HFFc6 (cell line): ENCODE data around the gene CXCL6. TPM values are rescaled to one million over a fixed set of nuclear protein-coding genes. Genes with fewer than 3 reads are reported as not detected.

Experiments
- DNase-seq: peaks from one replicate; pipeline ENCODE4 v3.0.0-alpha.2; 2018
- H3K27ac Mint-ChIP-seq: 2 replicates; pipeline ENCODE4 v1.8.0; 2020; ENCODE audit warnings: mild to moderate bottlenecking, mixed read lengths
- H3K27me3 Mint-ChIP-seq: 2 replicates; pipeline ENCODE4 v1.8.0; 2021; ENCODE audit warnings: mild to moderate bottlenecking, moderate library complexity, mixed read lengths; ENCODE audit not compliant: insufficient read depth
- H3K36me3 Mint-ChIP-seq: 2 replicates; pipeline ENCODE4 v1.8.0; 2021; ENCODE audit warnings: low read depth, mixed read lengths
- H3K4me1 Mint-ChIP-seq: 2 replicates; pipeline ENCODE4 v1.8.0; 2020; ENCODE audit warnings: low read depth, mixed read lengths
- H3K4me3 Mint-ChIP-seq: 2 replicates; pipeline ENCODE4 v1.8.0; 2020; ENCODE audit warnings: mild to moderate bottlenecking, moderate library complexity, mixed read lengths
- H3K9me3 Mint-ChIP-seq: 2 replicates; pipeline ENCODE4 v1.8.0; 2020; ENCODE audit warnings: mild to moderate bottlenecking, mixed read lengths
- long read RNA-seq: library from polyadenylated mRNA; unstranded; transcript quantifications from one replicate; pipeline ENCODE4 v2.0.0, GENCODE V29; 2019
- total RNA-seq, 6 experiments: library from RNA; stranded (reverse); fragmentation: NEBNext Ultra II Directional; extraction: Animal tissue kit (Norgen Biotek cat#: 25700); gene quantifications; 2 replicates in 1 of 6; 3 replicates in 5 of 6; pipeline ENCODE4 v1.2.3, GENCODE V29; 2021
- TF ChIP-seq, protein P1 (sequence below): fragments of 200-600 bp; sonication (generic); IDR thresholded peaks from 2 replicates; pipeline ENCODE4 v1.5.0; 2021; ENCODE audit warnings: antibody characterized with exemption, mild to moderate bottlenecking

CXCL6 gene
- under 1 TPM in 2 of 6 experiments, not detected in 4; 0.12 to 0.24 TPM for total RNA-seq
- long read RNA-seq = 0 reads

DNA sequence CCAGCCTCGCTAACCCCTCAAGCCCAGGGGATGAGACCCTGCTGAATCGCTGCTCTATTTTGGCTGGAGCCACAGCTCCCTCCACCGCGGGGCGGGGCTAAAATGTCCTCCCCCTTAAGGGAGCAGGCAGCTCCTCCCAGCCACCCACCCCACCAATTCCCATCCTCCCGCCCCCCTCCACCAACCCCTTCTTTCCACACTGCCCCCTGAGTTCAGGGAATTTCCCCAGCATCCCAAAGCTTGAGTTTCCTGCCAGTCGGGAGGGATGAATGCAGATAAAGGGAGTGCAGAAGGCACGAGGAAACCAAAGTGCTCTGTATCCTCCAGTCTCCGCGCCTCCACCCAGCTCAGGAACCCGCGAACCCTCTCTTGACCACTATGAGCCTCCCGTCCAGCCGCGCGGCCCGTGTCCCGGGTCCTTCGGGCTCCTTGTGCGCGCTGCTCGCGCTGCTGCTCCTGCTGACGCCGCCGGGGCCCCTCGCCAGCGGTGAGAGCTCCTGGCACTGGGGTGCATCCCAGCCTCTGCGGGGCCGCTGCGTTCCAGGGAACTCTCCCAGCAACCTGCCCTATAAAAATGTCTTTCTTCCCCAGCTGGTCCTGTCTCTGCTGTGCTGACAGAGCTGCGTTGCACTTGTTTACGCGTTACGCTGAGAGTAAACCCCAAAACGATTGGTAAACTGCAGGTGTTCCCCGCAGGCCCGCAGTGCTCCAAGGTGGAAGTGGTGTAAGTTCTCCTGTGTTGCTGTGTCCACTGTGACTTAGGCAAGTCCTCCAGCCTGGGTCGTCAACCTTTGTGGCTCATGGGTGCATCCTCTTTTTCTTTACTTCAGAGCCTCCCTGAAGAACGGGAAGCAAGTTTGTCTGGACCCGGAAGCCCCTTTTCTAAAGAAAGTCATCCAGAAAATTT, at the start of gene CXCL6:
TSS of gene CXCL6 (plus strand) at position 306 of the 907 bp plus-strand sequence. CDS start at position 379, 73 bp downstream.
- H3K9me3 Mint-ChIP-seq = no peaks in the 10 kb centered on the region
- peak within 1 kb of the TSS; percentile 77 for H3K4me3 Mint-ChIP-seq
- no peaks in the 10 kb centered on the region for H3K36me3 Mint-ChIP-seq
- DNase-seq = no peak
- H3K27ac Mint-ChIP-seq = no peak within 1 kb of the TSS
- H3K27me3 Mint-ChIP-seq = no peaks in the 10 kb centered on the region
- TF ChIP-seq, protein P1, sequence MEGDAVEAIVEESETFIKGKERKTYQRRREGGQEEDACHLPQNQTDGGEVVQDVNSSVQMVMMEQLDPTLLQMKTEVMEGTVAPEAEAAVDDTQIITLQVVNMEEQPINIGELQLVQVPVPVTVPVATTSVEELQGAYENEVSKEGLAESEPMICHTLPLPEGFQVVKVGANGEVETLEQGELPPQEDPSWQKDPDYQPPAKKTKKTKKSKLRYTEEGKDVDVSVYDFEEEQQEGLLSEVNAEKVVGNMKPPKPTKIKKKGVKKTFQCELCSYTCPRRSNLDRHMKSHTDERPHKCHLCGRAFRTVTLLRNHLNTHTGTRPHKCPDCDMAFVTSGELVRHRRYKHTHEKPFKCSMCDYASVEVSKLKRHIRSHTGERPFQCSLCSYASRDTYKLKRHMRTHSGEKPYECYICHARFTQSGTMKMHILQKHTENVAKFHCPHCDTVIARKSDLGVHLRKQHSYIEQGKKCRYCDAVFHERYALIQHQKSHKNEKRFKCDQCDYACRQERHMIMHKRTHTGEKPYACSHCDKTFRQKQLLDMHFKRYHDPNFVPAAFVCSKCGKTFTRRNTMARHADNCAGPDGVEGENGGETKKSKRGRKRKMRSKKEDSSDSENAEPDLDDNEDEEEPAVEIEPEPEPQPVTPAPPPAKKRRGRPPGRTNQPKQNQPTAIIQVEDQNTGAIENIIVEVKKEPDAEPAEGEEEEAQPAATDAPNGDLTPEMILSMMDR = no peak
- H3K4me1 Mint-ChIP-seq = peaks cover 35% of the 10 kb centered on the region

DNA sequence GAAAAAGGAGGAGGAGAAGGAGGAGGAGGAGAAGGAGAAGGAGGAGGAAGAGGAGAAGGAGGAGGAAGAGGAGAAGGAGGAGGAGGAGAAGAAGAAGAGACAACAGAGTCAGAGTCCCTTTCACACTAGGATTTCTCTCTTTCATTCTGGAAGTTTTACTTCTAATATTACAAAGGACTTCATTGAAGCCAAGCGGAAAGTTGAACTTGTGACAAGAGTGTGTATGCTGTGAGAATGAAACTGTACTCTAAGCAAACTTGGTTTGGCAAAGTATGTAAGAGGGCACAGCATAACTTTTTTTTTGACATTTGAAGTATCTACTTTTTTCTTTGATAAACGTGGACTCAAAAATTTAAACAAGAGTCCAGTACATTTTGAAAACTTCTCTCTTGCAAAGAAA, 48.1 kb upstream of the CXCL6 start:
- Mint-ChIP-seq H3K36me3 (no peaks in the 10 kb centered on the region), H3K9me3 (no peaks in the 10 kb centered on the region), H3K27me3 (peaks cover 9% of the 10 kb centered on the region; the same call in 1 of the 2 replicates), H3K27ac (no peak overlapping the region), H3K4me3 (no peak overlapping the region), H3K4me1 (no peaks in the 10 kb centered on the region)
- no peak for DNase-seq
- TF ChIP-seq, protein P1 = no peak

DNA sequence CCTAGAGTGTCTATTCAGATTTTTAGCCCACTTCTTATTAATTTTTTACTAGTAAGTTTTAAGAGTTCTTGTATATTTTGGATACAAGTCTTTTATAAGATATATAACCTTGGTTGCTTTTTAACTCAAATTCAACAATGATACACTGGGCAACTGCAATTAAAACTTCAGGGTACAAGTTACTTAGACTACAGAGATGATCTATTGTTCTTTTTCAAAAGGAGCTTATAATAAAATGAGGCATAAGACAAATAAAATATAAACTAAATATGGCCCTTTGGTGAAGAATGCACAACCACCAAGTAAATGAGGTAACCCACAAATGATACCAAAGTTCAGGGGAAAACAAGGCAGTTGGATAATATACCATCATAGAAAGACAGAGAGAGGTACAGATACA, 37.6 kb upstream of the CXCL6 start:
- Mint-ChIP-seq H3K4me3 (no peak overlapping the region), H3K9me3 (peaks cover 10% of the 10 kb centered on the region), H3K27ac (no peak overlapping the region), H3K27me3 (peaks cover 2% of the 10 kb centered on the region; the same call in 1 of the 2 replicates), H3K36me3 (0 out of 2 replicates have a peak, but pooled peaks cover under 1% of the 10 kb centered on the region), H3K4me1 (no peaks in the 10 kb centered on the region)
- no peak for DNase-seq
- TF ChIP-seq, protein P1 = no peak

DNA sequence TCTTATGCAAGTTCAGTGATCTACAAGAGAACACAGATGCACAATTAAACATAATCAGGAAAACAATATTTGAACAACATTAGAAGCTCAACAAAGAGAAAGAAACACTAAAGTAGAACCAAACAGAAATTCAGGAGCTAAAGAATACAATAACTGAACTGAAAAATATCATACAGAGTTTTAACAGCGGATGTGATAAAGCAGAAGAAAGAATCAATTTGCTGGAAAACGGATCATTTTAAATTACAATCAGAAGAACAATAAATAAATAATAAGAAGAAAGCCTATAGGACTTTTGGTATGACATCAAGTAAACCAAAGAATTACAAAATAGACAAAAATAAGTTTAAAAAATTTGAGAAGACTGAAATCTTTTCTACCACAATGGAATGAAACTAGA, 36.3 kb upstream of the CXCL6 start:
- TF ChIP-seq, protein P1 = no peak
- Mint-ChIP-seq H3K4me3 (no peak overlapping the region), H3K27me3 (no peaks in the 10 kb centered on the region; the same call in 1 of the 2 replicates), H3K4me1 (no peaks in the 10 kb centered on the region), H3K9me3 (peaks cover 2% of the 10 kb centered on the region; the same call in 1 of the 2 replicates), H3K36me3 (0 out of 2 replicates have a peak, but pooled peaks cover 4% of the 10 kb centered on the region), H3K27ac (no peak overlapping the region)
- no peak for DNase-seq

DNA sequence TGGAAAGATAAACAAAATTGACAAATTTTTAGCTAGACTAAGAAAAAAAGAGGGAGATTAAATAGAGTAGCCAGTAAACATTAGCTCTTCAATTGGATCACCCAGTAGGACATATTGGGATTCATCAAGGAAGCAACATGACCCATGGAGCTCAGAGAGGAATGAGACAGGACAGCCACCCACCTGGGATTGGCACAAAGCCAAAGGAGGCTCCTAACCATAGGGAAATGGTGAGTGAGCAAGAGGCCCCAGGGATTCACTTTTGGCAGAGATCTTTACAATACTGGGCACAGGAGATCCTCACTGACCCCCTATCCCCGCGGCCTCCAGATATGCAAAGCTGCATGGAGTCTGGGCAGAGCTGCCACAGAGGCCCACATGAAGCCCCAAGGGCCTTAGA, 34.8 kb upstream of the CXCL6 start:
- H3K36me3 Mint-ChIP-seq = 0 out of 2 replicates have a peak, but pooled peaks cover 4% of the 10 kb centered on the region
- no peak for DNase-seq
- TF ChIP-seq, protein P1 = no peak
- no peak overlapping the region for H3K27ac Mint-ChIP-seq
- H3K4me1 Mint-ChIP-seq = no peaks in the 10 kb centered on the region
- H3K27me3 Mint-ChIP-seq = peaks cover 11% of the 10 kb centered on the region; the same call in 1 of the 2 replicates
- H3K4me3 Mint-ChIP-seq = no peak overlapping the region
- H3K9me3 Mint-ChIP-seq = no peaks in the 10 kb centered on the region
